K562 (cell line): ENCODE measurements around the gene ZNF490. TPM values are rescaled to one million over a fixed set of nuclear protein-coding genes. Genes with fewer than 3 reads are reported as not detected.

Experiments
- ASH1L ChIP-seq: fragments of 450-650 bp; IDR thresholded peaks from 2 replicates; pipeline ENCODE4 v1.6.1; 2018; ENCODE audit warnings: borderline replicate concordance, mild to moderate bottlenecking, low read depth; ENCODE audit not compliant: partially characterized antibody
- BRD9 ChIP-seq: fragments of 450-650 bp; IDR thresholded peaks from 2 replicates; pipeline ENCODE4 v1.6.1; 2018; ENCODE audit warnings: low read depth; ENCODE audit not compliant: partially characterized antibody
- CTBP1 ChIP-seq: fragments of 450-650 bp; IDR thresholded peaks from 2 replicates; pipeline ENCODE4 v1.6.1; 2016; ENCODE audit warnings: borderline replicate concordance
- E2F6 ChIP-seq, 2 experiments: IDR thresholded peaks; 2 replicates each; pipeline ENCODE4 v1.6.1; 2011; ENCODE audit warnings: borderline replicate concordance in 1 of 2, control low read depth in 1 of 2, low read depth in 1 of 2, low read length in 1 of 2, mild to moderate bottlenecking in 1 of 2, mixed read lengths in 1 of 2, moderate library complexity in 1 of 2; ENCODE audit not compliant: insufficient read depth in 1 of 2, insufficient read length in 1 of 2, poor library complexity in 1 of 2, severe bottlenecking in 1 of 2; ENCODE audit errors: extremely low read depth in 1 of 2
- ELF1 ChIP-seq: fragments of 200-800 bp; sonication (Bioruptor generic); IDR thresholded peaks from 2 replicates; pipeline ENCODE4 v1.6.1; 2016; ENCODE audit warnings: missing genetic modification characterization, missing compliant biosample characterization
- ELF4 ChIP-seq: fragments of 450-650 bp; formaldehyde crosslinking; IDR thresholded peaks from 2 replicates; pipeline ENCODE4 v1.4.0; 2022; ENCODE audit warnings: missing genetic modification characterization
- EP400 ChIP-seq: fragments of 450-650 bp; IDR thresholded peaks from 2 replicates; pipeline ENCODE4 v1.6.1; 2017; ENCODE audit warnings: antibody characterized with exemption, mild to moderate bottlenecking, moderate library complexity
- HCFC1 ChIP-seq: IDR thresholded peaks from 2 replicates; pipeline ENCODE4 v1.6.1; 2012; ENCODE audit warnings: low read depth, low read length, improper control_type of control experiment
- MCM7 ChIP-seq, 2 experiments: fragments of 450-650 bp; IDR thresholded peaks; 2 replicates each; pipeline ENCODE4 v1.6.1; 2016 to 2018
- NR1H2 ChIP-seq: sonication (generic); formaldehyde crosslinking; IDR thresholded peaks from 2 replicates; pipeline ENCODE4 v1.4.0; 2020; ENCODE audit warnings: mild to moderate bottlenecking, missing genetic modification reagents
- NR2C1 ChIP-seq, 2 experiments: fragments of 450-650 bp; IDR thresholded peaks; 2 replicates each; pipeline ENCODE4 v1.6.1; 2017; ENCODE audit warnings: mild to moderate bottlenecking in 2 of 2, antibody characterized with exemption in 1 of 2, inconsistent platforms in 1 of 2, missing compliant biosample characterization in 1 of 2, missing genetic modification characterization in 1 of 2
- PHF20 ChIP-seq: fragments of 450-650 bp; IDR thresholded peaks from 2 replicates; pipeline ENCODE4 v1.6.1; 2018; ENCODE audit not compliant: partially characterized antibody
- SRSF9 ChIP-seq: fragments of 200-400 bp; formaldehyde crosslinking; IDR thresholded peaks from 2 replicates; pipeline ENCODE4 v1.6.1; 2017; ENCODE audit warnings: low read depth, low read length, borderline replicate concordance
- SUPT5H ChIP-seq: fragments of 450-650 bp; IDR thresholded peaks from 2 replicates; pipeline ENCODE4 v1.6.1; 2016
- TARDBP ChIP-seq: fragments of 450-650 bp; IDR thresholded peaks from 2 replicates; pipeline ENCODE4 v1.6.1; 2016
- TCF3 ChIP-seq: sonication (generic); formaldehyde crosslinking; IDR thresholded peaks from 2 replicates; pipeline ENCODE4 v1.4.0; 2020; ENCODE audit warnings: mild to moderate bottlenecking, missing genetic modification reagents
- TRIM24 ChIP-seq, 2 experiments: fragments of 450-650 bp; IDR thresholded peaks; 2 replicates each; pipeline ENCODE4 v1.6.1; 2016
- XRCC5 ChIP-seq: fragments of 200-400 bp; formaldehyde crosslinking; IDR thresholded peaks from 2 replicates; pipeline ENCODE4 v1.6.1; 2017; ENCODE audit warnings: low read depth, mild to moderate bottlenecking, low read length
- ZNF644 ChIP-seq: fragments of 200-800 bp; sonication (Bioruptor generic); IDR thresholded peaks from 2 replicates; pipeline ENCODE4 v1.6.1; 2016; ENCODE audit warnings: low read depth, missing genetic modification characterization, missing compliant biosample characterization
- polyA plus RNA-seq, 8 experiments: library from polyadenylated mRNA; depleted of rRNA in 4 of 8; stranded (reverse) in 5 of 8; unstranded in 3 of 8; fragments of >200 nt; fragmentation: Nextera tagmentation in 2 of 8; fragmentation: Illumina TruSeq in 1 of 8; extraction: Ambion mirVana in 2 of 8; extraction: Trizol in 1 of 8; gene quantifications; 2 replicates each; pipeline versions ENCODE4 v1.2.1 to v1.2.3, GENCODE V29; 2011 to 2014; ENCODE audit warnings: inconsistent platforms in 1 of 8, missing spikeins in 1 of 8
- total RNA-seq, 7 experiments: library from RNA; depleted of rRNA in 6 of 7; stranded (reverse); fragments of >200 nt in 6 of 7; fragmentation: Illumina TruSeq in 2 of 7; extraction: Trizol in 2 of 7; gene quantifications; 2 replicates each; pipeline versions ENCODE4 v1.2.1 to v1.2.3, GENCODE V29; 2011 to 2021; ENCODE audit warnings: low replicate concordance in 1 of 7
- TF ChIP-seq, protein P1 (sequence below): sonication (generic); formaldehyde crosslinking; IDR thresholded peaks from 2 replicates; pipeline ENCODE4 v1.9.0; 2022; ENCODE audit warnings: mild to moderate bottlenecking, missing genetic modification reagents

ZNF490 gene
- total and polyA plus RNA-seq, 9 of the 15 experiments (the other 6 are each of a cell fraction or from before 2014, with no cell fraction given): 0.90 to 8.3 (median 4.4) TPM

- TF ChIP-seq E2F6 (IDR thresholded peaks at IDR 0.05; ENCODE audit: borderline replicate concordance in 1 of 2, extremely low read depth in 1 of 2, insufficient read depth in 1 of 2, insufficient read length in 1 of 2, low read depth in 1 of 2, low read length in 1 of 2, poor library complexity in 1 of 2, severe bottlenecking in 1 of 2): peak; percentile 10 to 12
- TF ChIP-seq SRSF9: no peak
- peak; percentile 40; the same call in 1 of the 2 replicates for TF ChIP-seq TCF3
- TF ChIP-seq ASH1L: peak; percentile 95
- TF ChIP-seq TARDBP: 0 out of 2 replicates have a peak, but pooled peaks have one; percentile 13
- peak; percentile 85 for TF ChIP-seq SUPT5H
- 0 out of 2 replicates have a peak, but pooled peaks have one; percentile 5 for TF ChIP-seq ELF4 (CRISPR knock-in tag)
- TF ChIP-seq TRIM24 (IDR thresholded peaks at IDR 0.05): peak in 1 of 2 experiments; percentile 90; a peak in 2 of 4 replicates
- TF ChIP-seq ZNF644: no peak
- peak; percentile 61; the same call in 1 of the 2 replicates for TF ChIP-seq XRCC5
- TF ChIP-seq NR1H2 (CRISPR knock-in tag): no peak
- TF ChIP-seq BRD9: peak; percentile 19
- peak; percentile 92 for TF ChIP-seq ELF1 (tag)
- TF ChIP-seq, protein P1, sequence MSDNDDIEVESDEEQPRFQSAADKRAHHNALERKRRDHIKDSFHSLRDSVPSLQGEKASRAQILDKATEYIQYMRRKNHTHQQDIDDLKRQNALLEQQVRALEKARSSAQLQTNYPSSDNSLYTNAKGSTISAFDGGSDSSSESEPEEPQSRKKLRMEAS (CRISPR knock-in tag): no peak; the same call in none of the 2 replicates
- peak; percentile 38 for TF ChIP-seq NR2C1 (IDR thresholded peaks at IDR 0.05)
- peak; percentile 74 for TF ChIP-seq NR2C1 (tag; IDR thresholded peaks at IDR 0.05)
- peak; percentile 31; the same call in 1 of the 2 replicates for TF ChIP-seq CTBP1
- TF ChIP-seq MCM7 (IDR thresholded peaks at IDR 0.05): no peak
- TF ChIP-seq PHF20: peak; percentile 70
- peak; percentile 55 for TF ChIP-seq HCFC1
- TF ChIP-seq EP400: peak; percentile 94
Measured at GRCh38 chr19:12551060-12551832, 59.4 kb downstream of the ZNF490 start, which contains the start of gene ZNF564 (continued).
